ENCODE results near the gene CD37. TPM values are rescaled to one million over a fixed set of nuclear protein-coding genes. Genes with fewer than 3 reads are reported as not detected.
"Not testable (repeated sequence)": the region's sequence is repeated elsewhere in the genome, so short reads cannot be mapped to it uniquely, and the experiment has no call there.

The CD37 gene
- total RNA-seq, 6 experiments from 2014 or later, result not detected

DNA sequence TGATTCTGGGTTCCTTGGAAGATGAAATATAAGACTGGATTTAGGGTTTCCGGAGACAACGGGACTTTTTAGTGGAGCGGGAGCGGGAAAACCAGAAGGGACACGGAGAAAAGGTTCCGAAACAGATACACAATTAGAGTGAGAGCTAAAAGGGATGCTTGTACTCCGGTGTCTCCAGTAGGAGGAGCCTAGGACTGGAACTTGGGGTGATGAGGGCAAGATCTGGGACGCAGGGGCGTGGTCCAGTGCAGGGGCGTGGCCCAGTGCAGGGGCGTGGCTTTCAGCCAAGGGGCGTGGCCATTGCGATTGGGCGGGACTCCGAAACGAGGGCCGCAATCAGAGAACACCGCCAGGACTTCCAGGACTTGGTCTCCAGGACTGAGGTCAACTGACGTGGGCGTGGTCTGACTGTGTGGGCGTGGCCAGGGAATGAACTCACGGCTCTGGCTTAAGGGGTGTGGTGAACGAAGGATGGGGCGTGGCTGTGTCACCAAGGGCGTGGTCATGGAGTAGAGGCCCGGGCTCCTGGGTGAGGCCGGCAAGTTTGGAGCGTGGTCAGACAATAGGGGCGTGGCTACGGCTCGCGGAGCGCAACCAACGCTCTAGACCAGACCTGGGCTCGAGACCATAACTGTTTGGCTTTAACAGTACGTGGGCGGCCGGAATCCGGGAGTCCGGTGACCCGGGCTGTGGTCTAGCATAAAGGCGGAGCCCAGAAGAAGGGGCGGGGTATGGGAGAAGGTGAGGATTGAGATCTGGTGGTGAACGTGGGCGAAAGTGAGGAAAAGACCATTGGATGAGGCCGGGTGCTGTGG lies 28.3 kb downstream of the CD37 start, which contains the start of gene DKKL1:
TSS of gene DKKL1 (plus strand) at position 610 of the 815 bp plus-strand sequence. CDS start at position 732, 122 bp downstream.
- Mint-ChIP-seq H3K4me3 (no peak within 1 kb of the TSS), H3K27me3 (ENCODE audit: insufficient read depth) (peaks cover 7% of the 10 kb centered on the region), H3K36me3 (ENCODE audit: low read depth) (peaks cover under 1% of the 10 kb centered on the region; the same call in 1 of the 2 replicates)

DNA sequence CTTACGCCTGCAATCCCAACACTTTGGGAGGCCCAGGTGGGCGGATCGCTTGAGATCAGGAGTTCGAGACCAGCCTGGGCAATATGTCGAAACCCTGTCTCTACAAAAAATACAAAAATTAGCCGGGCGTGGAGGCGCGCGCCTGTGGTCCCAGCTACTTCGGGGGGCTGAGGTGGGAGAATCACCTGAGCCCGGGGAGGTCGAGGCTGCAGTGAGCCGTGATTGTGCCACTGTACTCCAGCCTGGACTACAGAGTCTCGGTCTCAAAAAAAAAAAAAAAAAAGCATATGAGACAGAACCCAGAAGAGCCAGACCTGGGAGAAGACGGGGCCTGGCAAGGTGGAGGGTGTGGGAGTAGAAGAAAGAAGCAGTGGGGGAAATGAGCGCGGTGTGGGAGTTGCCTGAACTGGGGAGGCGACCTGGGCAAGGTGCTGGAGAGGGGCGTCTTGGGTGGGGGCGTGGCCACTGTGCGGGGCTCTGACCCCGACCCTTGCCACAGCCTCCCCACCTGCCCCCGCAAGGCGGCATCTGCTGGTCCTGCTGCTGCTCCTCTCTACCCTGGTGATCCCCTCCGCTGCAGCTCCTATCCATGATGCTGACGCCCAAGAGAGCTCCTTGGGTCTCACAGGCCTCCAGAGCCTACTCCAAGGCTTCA lies 29.0 kb downstream of the CD37 start:
- Mint-ChIP-seq H3K4me1 (ENCODE audit: low read depth) (peaks cover 18% of the 10 kb centered on the region), H3K27ac (no peak overlapping the region), H3K27me3 (ENCODE audit: insufficient read depth) (peaks cover 7% of the 10 kb centered on the region)

More for the DNA sequence above, 28.3 kb downstream of the CD37 start, which contains the start of gene DKKL1:
- H3K9me3 Mint-ChIP-seq, result no peaks in the 10 kb centered on the region
- DNase-seq, result peak; percentile 99
- H3K4me1 Mint-ChIP-seq (ENCODE audit: low read depth), result peaks cover 18% of the 10 kb centered on the region
- peak; percentile 47; the same call in 1 of the 2 replicates for TF ChIP-seq CTCF (IDR thresholded peaks at IDR 0.05)
- no peak within 1 kb of the TSS for H3K27ac Mint-ChIP-seq

GRCh38 chr19:49366110-49366509 lies 30.9 kb downstream of the CD37 start:
- no peak for DNase-seq
- peaks cover 9% of the 10 kb centered on the region for H3K36me3 Mint-ChIP-seq (ENCODE audit: low read depth)

More for the DNA sequence above, 29.0 kb downstream of the CD37 start:
- H3K4me3 Mint-ChIP-seq, result no peak overlapping the region
- DNase-seq, result no peak
- H3K36me3 Mint-ChIP-seq (ENCODE audit: low read depth), result peaks cover 5% of the 10 kb centered on the region; the same call in 1 of the 2 replicates
- H3K9me3 Mint-ChIP-seq, result peaks cover 6% of the 10 kb centered on the region
- TF ChIP-seq CTCF (IDR thresholded peaks at IDR 0.05), result no peak

DNA sequence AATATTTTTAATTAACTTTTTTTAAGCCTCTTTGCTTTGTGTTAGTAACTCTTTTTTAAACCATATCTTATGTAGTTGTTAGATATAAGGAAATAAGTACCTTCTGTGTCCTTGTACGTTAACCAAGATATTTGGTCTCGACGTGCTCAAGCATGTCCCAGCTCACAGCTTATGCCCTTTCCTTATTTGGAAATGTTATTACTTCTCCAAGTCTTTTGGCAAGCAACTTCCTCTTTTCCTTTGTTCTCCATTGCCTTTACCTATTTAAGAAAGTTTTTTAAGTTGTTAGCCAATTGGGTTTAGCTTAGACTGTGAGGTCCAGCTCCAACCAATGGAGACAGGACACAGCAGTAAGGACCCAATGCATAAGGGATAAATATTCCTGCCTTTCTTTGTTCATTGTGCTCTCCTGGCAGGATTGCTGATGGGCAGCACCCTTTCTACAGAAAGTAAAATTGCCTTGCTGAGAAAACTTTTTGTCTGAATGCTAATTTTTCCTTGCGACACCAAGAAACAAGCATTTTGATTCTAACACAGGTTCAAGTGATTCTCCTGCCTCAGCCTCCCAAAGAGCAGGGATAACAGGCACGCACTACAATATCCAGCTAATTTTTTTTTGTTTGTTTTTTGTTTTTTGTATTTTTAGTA lies 33.6 kb downstream of the CD37 start:
- no peak for TF ChIP-seq CTCF (IDR thresholded peaks at IDR 0.05)
- Mint-ChIP-seq H3K27me3 (ENCODE audit: insufficient read depth) (peaks cover 16% of the 10 kb centered on the region), H3K4me1 (ENCODE audit: low read depth) (no peaks in the 10 kb centered on the region), H3K4me3 (no peak overlapping the region), H3K9me3 (peaks cover 24% of the 10 kb centered on the region), H3K36me3 (ENCODE audit: low read depth) (peaks cover 9% of the 10 kb centered on the region), H3K27ac (no peak overlapping the region)
- no peak for DNase-seq

More at GRCh38 chr19:49366110-49366509, 30.9 kb downstream of the CD37 start:
- H3K9me3 Mint-ChIP-seq, result peaks cover 24% of the 10 kb centered on the region
- H3K4me1 Mint-ChIP-seq (ENCODE audit: low read depth), result peaks cover 7% of the 10 kb centered on the region
- H3K4me3 Mint-ChIP-seq, result no peak overlapping the region
- peaks cover 12% of the 10 kb centered on the region for H3K27me3 Mint-ChIP-seq (ENCODE audit: insufficient read depth)
- TF ChIP-seq CTCF (IDR thresholded peaks at IDR 0.05), result no peak
- H3K27ac Mint-ChIP-seq, result no peak overlapping the region

DNA sequence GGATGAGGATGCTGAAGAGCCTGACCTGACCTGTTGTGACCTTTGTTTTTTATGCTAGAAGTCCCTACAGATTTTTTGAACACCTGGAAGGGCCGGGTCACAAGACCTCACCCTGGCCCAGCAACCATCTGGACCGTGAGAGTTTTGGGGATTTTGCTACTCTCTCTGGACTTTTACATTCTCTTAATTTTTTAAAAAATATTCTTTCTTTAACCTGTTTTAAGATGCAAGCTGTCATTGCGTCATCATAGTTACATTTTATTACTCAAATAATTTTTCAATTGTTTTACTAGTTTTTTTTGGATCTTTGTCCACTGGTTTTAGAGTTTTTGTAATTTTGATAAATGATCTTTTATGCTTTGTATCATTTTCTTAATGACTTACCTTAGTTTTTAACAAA lies 36.0 kb downstream of the CD37 start:
- no peak for TF ChIP-seq CTCF (IDR thresholded peaks at IDR 0.05)
- DNase-seq, result no peak
- H3K27ac Mint-ChIP-seq, result no peak overlapping the region
- peaks cover 24% of the 10 kb centered on the region for H3K27me3 Mint-ChIP-seq (ENCODE audit: insufficient read depth)
- no peaks in the 10 kb centered on the region for H3K4me1 Mint-ChIP-seq (ENCODE audit: low read depth)
- peaks cover 9% of the 10 kb centered on the region for H3K36me3 Mint-ChIP-seq (ENCODE audit: low read depth)
- peaks cover 24% of the 10 kb centered on the region for H3K9me3 Mint-ChIP-seq
- H3K4me3 Mint-ChIP-seq, result no peak overlapping the region

DNA sequence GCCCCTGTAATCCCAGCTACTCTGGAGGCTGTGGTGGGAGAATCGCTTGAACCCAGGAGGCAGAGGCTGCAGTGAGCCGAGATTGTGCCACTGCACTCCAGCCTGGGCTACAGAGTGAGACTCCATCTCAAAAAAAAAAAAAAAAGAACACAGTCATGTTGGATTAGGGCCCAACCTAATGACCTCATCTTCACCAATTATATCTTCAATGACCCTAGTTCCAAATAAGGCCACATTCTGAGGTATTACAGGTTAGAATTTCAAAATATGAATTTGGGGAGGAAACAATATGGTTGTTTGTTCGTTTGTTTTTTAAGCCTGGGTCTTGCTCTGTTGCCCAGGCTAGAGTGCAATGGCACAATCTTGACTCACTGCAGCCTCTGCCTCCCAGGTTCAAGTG lies 38.0 kb downstream of the CD37 start:
- Mint-ChIP-seq H3K27me3 (ENCODE audit: insufficient read depth) (peaks cover 30% of the 10 kb centered on the region), H3K9me3 (peaks cover 24% of the 10 kb centered on the region)
- H3K4me1 Mint-ChIP-seq (ENCODE audit: low read depth); H3K36me3 Mint-ChIP-seq (ENCODE audit: low read depth); H3K27ac Mint-ChIP-seq; H3K4me3 Mint-ChIP-seq; DNase-seq: not testable (repeated sequence)

Measured in HFFc6 (cell line).